GM12878 (cell line): ENCODE data around the gene TTLL3. TPM values are rescaled to one million over a fixed set of nuclear protein-coding genes. Genes with fewer than 3 reads are reported as not detected.

ENCODE experiments used
- ATAC-seq: fragments of 200-7000 bp; cut with Tn5 transposase; 3 replicates; pipeline ENCODE4 v1.9.1; 2020; ENCODE audit warnings: mild to moderate bottlenecking, moderate library complexity
- BruUV-seq: library from RNA; stranded (reverse); fragments of 400-500 nt; replicated peaks from 2 replicates; lab custom pipeline; 2021; lab: Mats Ljungman, UMichigan
- CTCF ChIA-PET: fragments of 300-600 bp; sonication (Branson Sonifier 250); formaldehyde crosslinking; extraction: SDS; loops from one replicate; lab custom pipeline; 2021; ENCODE audit warnings: inconsistent platforms; lab: Yijun Ruan, JAX
- POLR2A ChIA-PET: fragments of 350-600 bp; formaldehyde crosslinking; extraction: SDS; loops from one replicate; lab custom pipeline; 2021; ENCODE audit warnings: inconsistent platforms; lab: Charles Lee
- RAD21 ChIA-PET: fragments of 300-600 bp; sonication (Branson Sonifier 250); formaldehyde crosslinking; loops from one replicate; lab custom pipeline; 2023; ENCODE audit warnings: antibody characterized with exemption; ENCODE audit not compliant: unreplicated experiment; lab: Charles Lee
- SMC1A ChIA-PET: fragments of 300-600 bp; sonication (Branson Sonifier 250); formaldehyde crosslinking; loops from one replicate; lab custom pipeline; 2023; ENCODE audit not compliant: unreplicated experiment, uncharacterized antibody; lab: Charles Lee
- DNase-seq: peaks from one replicate; pipeline ENCODE4 v3.0.0-alpha.2; 2011; ENCODE audit warnings: low read depth, low spot score
- FAIRE-seq: peaks from 3 replicates; lab custom pipeline; 2011; peaks lifted over from hg19 to GRCh38; lab: Jason Lieb, UNC
- H2AFZ ChIP-seq: 2 replicates; pipeline ENCODE4 v1.6.0; 2011; ENCODE audit warnings: low read depth, low read length, control low read depth; ENCODE audit not compliant: control insufficient read depth
- H3K27ac ChIP-seq: 2 replicates; pipeline ENCODE4 v1.5.1; 2011; ENCODE audit warnings: control low read depth; ENCODE audit not compliant: control insufficient read depth, insufficient read depth
- H3K27me3 ChIP-seq, 2 experiments: replicated peaks in 1 of 2; 2 replicates each; pipeline versions ENCODE4 v1.6.0 to v1.6.1; 2011; ENCODE audit warnings: low read length in 1 of 2; ENCODE audit not compliant: control insufficient read depth in 2 of 2, insufficient read depth in 2 of 2
- H3K36me3 ChIP-seq, 2 experiments: 2 replicates each; pipeline ENCODE4 v1.5.1; 2011; ENCODE audit warnings: low read length in 1 of 2; ENCODE audit not compliant: control insufficient read depth in 2 of 2, insufficient read depth in 2 of 2
- H3K4me1 ChIP-seq: 2 replicates; pipeline ENCODE4 v1.6.1; 2011; ENCODE audit warnings: mild to moderate bottlenecking, low read length, moderate library complexity, mixed read lengths; ENCODE audit not compliant: control insufficient read depth, insufficient read depth
- H3K4me2 ChIP-seq: 2 replicates; pipeline ENCODE4 v1.6.0; 2011; ENCODE audit warnings: control low read depth; ENCODE audit not compliant: control insufficient read depth, insufficient read depth
- H3K4me3 ChIP-seq: fragments of 200-600 bp; sonication (generic); 2 replicates; pipeline ENCODE4 v1.5.1; 2016
- H3K79me2 ChIP-seq: 2 replicates; pipeline ENCODE4 v1.6.0; 2011; ENCODE audit warnings: low read length; ENCODE audit not compliant: control insufficient read depth, insufficient read depth
- H3K9ac ChIP-seq: 2 replicates; pipeline ENCODE4 v1.8.0; 2011; ENCODE audit warnings: low read length, control low read depth, mixed read lengths; ENCODE audit not compliant: control insufficient read depth, insufficient read depth
- H3K9me3 ChIP-seq: replicated peaks from 3 replicates; pipeline ENCODE4 v1.5.1; 2011; ENCODE audit warnings: mild to moderate bottlenecking, low read length; ENCODE audit not compliant: control insufficient read depth, insufficient read depth
- H4K20me1 ChIP-seq: 2 replicates; pipeline ENCODE4 v1.6.0; 2011; ENCODE audit not compliant: control insufficient read depth, insufficient read depth
- CBX5 ChIP-seq: sonication (generic); IDR thresholded peaks from 2 replicates; pipeline ENCODE4 v1.6.1; 2016; ENCODE audit warnings: low read depth, moderate library complexity, mild to moderate bottlenecking, inconsistent platforms
- FOXM1 ChIP-seq: IDR thresholded peaks from 2 replicates; pipeline ENCODE4 v1.6.1; 2012; ENCODE audit warnings: low read depth, mild to moderate bottlenecking, inconsistent platforms, low read length, moderate library complexity
- JUNB ChIP-seq: IDR thresholded peaks from 2 replicates; pipeline ENCODE4 v1.6.1; 2016; ENCODE audit warnings: antibody characterized with exemption, mild to moderate bottlenecking
- MAX ChIP-seq: IDR thresholded peaks from 2 replicates; pipeline ENCODE4 v1.6.1; 2012; ENCODE audit warnings: low read depth, low read length, improper control_type of control experiment
- MEF2A ChIP-seq: IDR thresholded peaks from 2 replicates; pipeline ENCODE4 v1.6.1; 2011; ENCODE audit warnings: low read depth, mild to moderate bottlenecking, low read length, moderate library complexity; ENCODE audit not compliant: insufficient read depth
- MEF2B ChIP-seq: fragments of 450-650 bp; IDR thresholded peaks from 2 replicates; pipeline ENCODE4 v1.6.1; 2018; ENCODE audit warnings: mild to moderate bottlenecking, moderate library complexity; ENCODE audit not compliant: partially characterized antibody, poor library complexity, severe bottlenecking
- MTA3 ChIP-seq: IDR thresholded peaks from 2 replicates; pipeline ENCODE4 v1.6.1; 2012; ENCODE audit warnings: low read length, inconsistent platforms, borderline replicate concordance
- PAX8 ChIP-seq: fragments of 450-650 bp; IDR thresholded peaks from 2 replicates; pipeline ENCODE4 v1.6.1; 2017; ENCODE audit warnings: mild to moderate bottlenecking, moderate library complexity
- POLR2A ChIP-seq: IDR thresholded peaks from 2 replicates; pipeline ENCODE4 v1.6.1; 2011; ENCODE audit warnings: low read depth, mild to moderate bottlenecking, low read length
- RELA ChIP-seq: fragments of 450-650 bp; IDR thresholded peaks from 2 replicates; pipeline ENCODE4 v1.8.0; 2014; ENCODE audit warnings: borderline replicate concordance; ENCODE audit not compliant: partially characterized antibody
- ZNF274 ChIP-seq: IDR thresholded peaks from one replicate; pipeline ENCODE4 v1.8.0; 2011; ENCODE audit not compliant: insufficient read length, insufficient read depth
- WGBS: methylation state at CpG from one replicate; pipeline ENCODE4 v1.1.6; 2016; ENCODE audit warnings: low lambda C conversion rate; ENCODE audit not compliant: insufficient replicate concordance, insufficient coverage; ENCODE audit errors: missing lambda C conversion rate; 5-methylcytosine and 5-hydroxymethylcytosine counted together
- in situ Hi-C: fragments of 300-500 bp; cut with MboI; formaldehyde crosslinking; loops from 9 replicates; pipeline ENCODE4 v1.14.3; 2018; ENCODE audit warnings: mixed read lengths
- intact Hi-C: fragments of 100-400 bp; cut with micrococcal nuclease; formaldehyde crosslinking; loops from one replicate; pipeline ENCODE4 v1.14.2; 2022; ENCODE audit not compliant: unreplicated experiment
- polyA plus RNA-seq, 11 experiments: library from polyadenylated mRNA; depleted of rRNA in 4 of 11; unstranded in 6 of 11; stranded (reverse) in 5 of 11; fragments of >200 nt; fragmentation: Nextera tagmentation in 4 of 11; fragmentation: Illumina TruSeq in 1 of 11; extraction: Ambion mirVana in 4 of 11; extraction: Trizol in 1 of 11; gene quantifications; 1 replicate in 1 of 11; 2 replicates in 10 of 11; pipeline versions ENCODE4 v1.2.1 to v1.2.3, GENCODE V29; 2011 to 2016; ENCODE audit warnings: inconsistent platforms in 2 of 11, missing spikeins in 2 of 11, low read depth in 1 of 11
- total RNA-seq, 4 experiments: library from RNA; depleted of rRNA in 3 of 4; stranded (reverse); fragments of >200 nt in 3 of 4; fragmentation: Illumina TruSeq in 1 of 4; extraction: Trizol in 1 of 4; gene quantifications; 2 replicates each; pipeline versions ENCODE4 v1.2.1 to v1.2.3, GENCODE V29; 2013 to 2021

TTLL3 gene
- total and polyA plus RNA-seq, 10 of the 15 experiments (the other 5 are each of a cell fraction or from before 2014, with no cell fraction given): 4.2 to 51.3 (median 18.9) TPM

- H3K79me2 ChIP-seq: no peaks in the 10 kb centered on the region; the same call in 1 of the 2 replicates
- H4K20me1 ChIP-seq: no peaks in the 10 kb centered on the region
- SMC1A ChIA-PET: no interaction called here
- no peak overlapping the region for H3K4me2 ChIP-seq
- no peak overlapping the region for H3K27ac ChIP-seq
- H3K36me3 ChIP-seq: peaks cover 31 to 45% of the 10 kb centered on the region in 2 experiments
- DNase-seq (no peak), ATAC-seq (no peak), FAIRE-seq (no peak)
- no peak overlapping the region for H2AFZ ChIP-seq
- peaks cover 13% of the 10 kb centered on the region for H3K4me1 ChIP-seq
- no peak overlapping the region for H3K9ac ChIP-seq
- CTCF ChIA-PET: interaction anchor here (0.7 kb wide), 1 partner anchor 302 kb away, joined by 3 read pairs; no protein-coding TSS in a partner anchor
- no TSS peak for BruUV-seq
- no peaks in the 10 kb centered on the region for H3K27me3 ChIP-seq
- WGBS: 95% methylated on average over 12 of the region's 12 CpGs
- TF ChIP-seq MEF2A (no peak), CBX5 (no peak), POLR2A (0 out of 2 replicates have a peak, but pooled peaks have one; percentile 36), ZNF274 (no peak)
- H3K9me3 ChIP-seq: no peaks in the 10 kb centered on the region
- RAD21 ChIA-PET: no interaction called here
- H3K4me3 ChIP-seq: no peak overlapping the region
- intact Hi-C loops: loop anchor here (5.0 kb wide), 1 partner anchor 74 kb away; the partner anchor contains the start of gene BRPF1
- POLR2A ChIA-PET: interaction anchor here (1.4 to 2.6 kb wide), 2 partner anchors 13 to 27 kb away, joined by 3 to 9 read pairs; partner anchors contain the start of genes ARPC4 and TADA3
- in situ Hi-C loops: no loop called here
Measured at GRCh38 chr3:9806137-9806536, 3.9 kb upstream of the TTLL3 start.

DNA sequence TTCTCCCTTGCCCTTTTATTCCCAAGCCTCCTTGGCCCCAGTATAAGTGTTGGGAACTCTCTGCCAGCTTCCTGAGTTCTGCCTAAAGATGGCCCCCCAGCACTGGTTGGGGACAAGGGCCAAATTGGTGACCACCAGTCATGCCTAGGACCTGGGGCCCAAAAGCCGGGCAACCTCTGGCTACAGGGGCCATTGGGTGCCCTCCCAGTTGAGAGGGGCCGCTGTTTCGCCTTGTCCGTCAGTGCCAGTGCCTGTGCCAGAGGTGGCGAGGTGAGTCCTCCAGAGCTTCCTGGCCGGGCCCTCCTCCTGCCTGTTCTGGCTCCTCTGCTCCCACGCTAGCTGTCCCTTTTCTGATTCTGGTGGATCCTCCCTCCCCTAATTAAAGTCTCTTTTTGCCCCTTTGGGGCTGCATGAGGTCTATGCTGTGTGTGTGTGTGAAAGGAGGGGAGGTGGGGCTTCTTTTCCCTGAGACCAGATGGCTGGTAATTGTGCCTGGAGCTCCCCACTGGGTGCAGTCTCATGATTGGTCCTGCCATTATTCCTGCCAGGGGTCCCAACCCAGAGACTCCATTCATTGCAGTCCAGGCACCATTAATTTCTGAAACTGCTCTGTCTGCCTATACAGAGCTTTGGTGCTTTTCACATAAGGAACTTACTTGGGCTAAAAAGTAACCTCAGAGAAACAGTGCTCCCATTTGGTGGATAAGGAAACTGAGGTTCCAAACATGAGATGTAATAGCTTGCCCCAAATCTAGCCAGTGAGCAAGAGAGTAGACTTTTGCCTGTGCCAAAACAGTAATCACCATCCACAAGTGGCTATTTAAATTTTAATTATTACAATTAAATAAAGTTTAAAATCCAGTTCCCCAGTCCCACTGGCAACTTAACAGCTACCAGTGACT, 3.1 kb upstream of the TTLL3 start:
- POLR2A ChIA-PET: interaction anchor here (0.6 to 2.9 kb wide), 3 partner anchors 11 to 24 kb away, joined by 4 to 19 read pairs (median 9); partner anchors contain the start of genes ARPC4 and TADA3
- DNase-seq: no peak
- intact Hi-C loops: loop anchor here (5.0 kb wide), 1 partner anchor 75 kb away; the partner anchor contains the start of gene BRPF1
- no peak for ATAC-seq
- in situ Hi-C loops: no loop called here
- Histone ChIP-seq H3K4me3 (no peak overlapping the region), H3K36me3 (peaks cover 27 to 40% of the 10 kb centered on the region in 2 experiments), H3K27ac (no peak overlapping the region), H2AFZ (no peak overlapping the region), H3K9ac (no peak overlapping the region), H3K27me3 (no peaks in the 10 kb centered on the region), H3K79me2 (no peaks in the 10 kb centered on the region), H4K20me1 (no peaks in the 10 kb centered on the region), H3K9me3 (no peaks in the 10 kb centered on the region), H3K4me1 (peaks cover 13% of the 10 kb centered on the region), H3K4me2 (no peak overlapping the region)
- RAD21 ChIA-PET: interaction anchor here (1.6 to 2.0 kb wide), 2 partner anchors 11 to 76 kb away, joined by 5 read pairs; partner anchors contain the start of gene BRPF1
- TSS peak; percentile 54 for BruUV-seq
- TF ChIP-seq MEF2B (no peak), JUNB (no peak), MAX (no peak), PAX8 (no peak), RELA (no peak), MTA3 (no peak), FOXM1 (0 out of 2 replicates have a peak, but pooled peaks have one; percentile 21)
- FAIRE-seq: no peak
- 82% methylated on average over 4 of the region's 7 CpGs for WGBS
- CTCF ChIA-PET: interaction anchor here (1.0 kb wide), 1 partner anchor 14 kb away, joined by 3 read pairs; the partner anchor contains the start of gene ARPC4
- SMC1A ChIA-PET: interaction anchor here (1.0 to 1.1 kb wide), 3 partner anchors 12 to 54 kb away, joined by 3 to 7 read pairs (median 4); no protein-coding TSS in a partner anchor
